ENCODE results near the gene MYL6B. TPM values are rescaled to one million over a fixed set of nuclear protein-coding genes. Genes with fewer than 3 reads are reported as not detected.

MYL6B gene
- total RNA-seq, 1 experiment from 2014 or later = 66.5 TPM

DNA sequence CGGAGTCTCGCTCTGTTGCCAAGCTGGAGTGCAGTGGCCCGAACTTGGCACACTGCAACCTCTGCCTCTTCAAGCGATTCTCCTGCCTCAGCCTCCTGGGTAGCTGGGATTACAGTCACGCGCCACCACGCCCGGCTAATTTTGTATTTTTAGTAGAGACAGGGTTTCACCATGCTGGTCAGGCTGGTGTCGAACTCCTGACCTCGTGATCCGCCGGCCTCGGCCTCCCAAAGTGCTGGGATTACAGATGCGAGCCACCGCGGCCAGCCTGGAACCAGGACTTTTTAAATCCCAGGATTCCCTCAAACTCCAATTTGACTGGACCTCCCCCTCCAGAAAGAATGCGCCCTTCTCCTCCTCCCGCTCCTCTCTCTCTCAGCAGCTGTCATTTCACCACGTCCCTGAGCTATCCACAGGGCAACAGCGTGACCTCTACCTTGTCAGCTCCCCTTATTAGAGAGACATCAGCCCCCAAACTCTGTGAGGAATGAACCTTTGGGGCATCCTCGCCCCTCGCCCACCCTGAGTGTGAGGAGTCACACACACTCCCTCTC, 22.4 kb upstream of the MYL6B start:
- intact Hi-C loops (cut with micrococcal nuclease; ENCODE audit: unreplicated experiment) (no loop called here), in situ Hi-C loops (cut with HindIII; ENCODE audit: low pct_unique_long_range_greater_than_20kb, low sequenced_read_pairs) (no loop called here)
- no peak for TF ChIP-seq CTCF (IDR thresholded peaks at IDR 0.05)
- TF ChIP-seq POLR2AphosphoS5 (IDR thresholded peaks at IDR 0.05; ENCODE audit: low read depth, low read length) = no peak
- TF ChIP-seq TCF7L2 (IDR thresholded peaks at IDR 0.05; ENCODE audit: low read depth, low read length) = no peak
- TF ChIP-seq SIN3A (IDR thresholded peaks at IDR 0.05; ENCODE audit: borderline replicate concordance, insufficient read depth, low read depth, low read length) = no peak
- TF ChIP-seq REST (IDR thresholded peaks at IDR 0.05; ENCODE audit: insufficient read depth in 1 of 2, low read depth in 2 of 2, low read length in 1 of 2) = no peak
- ChIA-PET POLR2A (no interaction called here), CTCF (no interaction called here)
- Histone ChIP-seq H3K36me3 (ENCODE audit: control insufficient read depth, insufficient read depth, low read length) (peaks cover 18% of the 10 kb centered on the region), H3K9me3 (ENCODE audit: control insufficient read depth, insufficient read depth, low read depth, low read length) (no peaks in the 10 kb centered on the region), H3K4me3 (ENCODE audit: low read depth in 2 of 2, low read length in 2 of 2) (peak overlapping the region; percentile 93 to 96), H3K27ac (ENCODE audit: low read length) (peak overlapping the region; percentile 75), H3K4me1 (ENCODE audit: control insufficient read depth, insufficient read depth, low read length) (peaks cover 29% of the 10 kb centered on the region), H3K27me3 (ENCODE audit: control insufficient read depth, insufficient read depth, low read length) (no peaks in the 10 kb centered on the region)
- DNase-seq (ENCODE audit: low read depth, low spot score) (no peak), ATAC-seq (no peak)
- no TSS peak for BruUV-seq (replicated peaks)

DNA sequence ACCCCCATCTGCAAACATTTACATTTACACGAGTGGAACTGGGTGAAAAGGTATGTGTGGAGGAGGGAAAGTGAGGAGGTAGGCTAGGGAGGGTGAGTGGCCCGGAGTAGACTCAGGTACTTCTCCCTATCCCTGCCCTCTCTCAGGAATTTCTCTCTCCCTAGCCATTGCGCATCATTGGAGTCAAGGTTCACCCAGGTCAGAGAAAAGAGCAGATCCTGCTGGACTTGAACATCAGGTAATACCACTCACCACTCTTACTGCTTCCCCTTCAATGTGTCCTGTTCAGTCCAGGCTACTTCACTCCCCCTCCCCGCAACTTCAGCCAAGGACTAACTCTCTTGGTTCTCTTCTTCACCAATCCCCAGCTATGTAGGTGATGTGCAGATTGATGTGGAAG, 21.5 kb upstream of the MYL6B start:
- intact Hi-C loops (cut with micrococcal nuclease; ENCODE audit: unreplicated experiment) = no loop called here
- peaks cover 28% of the 10 kb centered on the region for H3K4me1 ChIP-seq (ENCODE audit: control insufficient read depth, insufficient read depth, low read length)
- no peak for TF ChIP-seq TCF7L2 (IDR thresholded peaks at IDR 0.05; ENCODE audit: low read depth, low read length)
- TF ChIP-seq REST (IDR thresholded peaks at IDR 0.05; ENCODE audit: insufficient read depth in 1 of 2, low read depth in 2 of 2, low read length in 1 of 2) = no peak
- TF ChIP-seq CTCF (IDR thresholded peaks at IDR 0.05) = no peak
- no peak for TF ChIP-seq POLR2AphosphoS5 (IDR thresholded peaks at IDR 0.05; ENCODE audit: low read depth, low read length)
- no peak for TF ChIP-seq SIN3A (IDR thresholded peaks at IDR 0.05; ENCODE audit: borderline replicate concordance, insufficient read depth, low read depth, low read length)
- no peak for ATAC-seq
- no peak overlapping the region; a peak in 1 of 4 replicates for H3K4me3 ChIP-seq (ENCODE audit: low read depth in 2 of 2, low read length in 2 of 2)
- in situ Hi-C loops (cut with HindIII; ENCODE audit: low pct_unique_long_range_greater_than_20kb, low sequenced_read_pairs) = no loop called here
- no peaks in the 10 kb centered on the region for H3K9me3 ChIP-seq (ENCODE audit: control insufficient read depth, insufficient read depth, low read depth, low read length)
- H3K36me3 ChIP-seq (ENCODE audit: control insufficient read depth, insufficient read depth, low read length) = peaks cover 18% of the 10 kb centered on the region
- POLR2A ChIA-PET = no interaction called here
- H3K27ac ChIP-seq (ENCODE audit: low read length) = no peak overlapping the region
- H3K27me3 ChIP-seq (ENCODE audit: control insufficient read depth, insufficient read depth, low read length) = no peaks in the 10 kb centered on the region
- no TSS peak for BruUV-seq (replicated peaks)
- DNase-seq (ENCODE audit: low read depth, low spot score) = no peak
- CTCF ChIA-PET = no interaction called here

All from Panc1 (cell line).